NCI-H2196 (cell line): ENCODE measurements around the gene VWCE.

ENCODE experiments used
- DNase-seq: peaks from one replicate; lab custom pipeline; 2025; ENCODE audit not compliant: unreplicated experiment; lab: John Stamatoyannopoulos, UW

Gene VWCE

DNA sequence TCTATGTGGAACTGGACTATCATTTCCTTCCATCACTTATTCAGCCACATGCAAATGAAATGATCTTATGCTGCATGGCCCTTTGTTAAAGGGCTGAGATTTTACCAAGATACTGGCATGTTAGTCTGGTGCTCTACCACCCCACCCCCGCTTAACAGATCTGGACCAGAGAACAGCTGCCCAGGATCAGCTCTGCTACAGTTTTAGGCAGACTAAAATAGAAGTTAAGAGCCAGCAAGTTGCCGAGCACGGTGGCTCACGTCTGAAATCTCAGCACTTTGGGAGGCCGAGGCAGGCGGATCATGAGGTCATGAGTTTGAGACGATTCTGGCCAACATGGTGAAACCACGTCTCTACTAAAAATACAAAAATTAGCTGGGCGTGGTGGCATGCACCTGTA lies 33.2 kb upstream of the VWCE start:
- no peak for DNase-seq

DNA sequence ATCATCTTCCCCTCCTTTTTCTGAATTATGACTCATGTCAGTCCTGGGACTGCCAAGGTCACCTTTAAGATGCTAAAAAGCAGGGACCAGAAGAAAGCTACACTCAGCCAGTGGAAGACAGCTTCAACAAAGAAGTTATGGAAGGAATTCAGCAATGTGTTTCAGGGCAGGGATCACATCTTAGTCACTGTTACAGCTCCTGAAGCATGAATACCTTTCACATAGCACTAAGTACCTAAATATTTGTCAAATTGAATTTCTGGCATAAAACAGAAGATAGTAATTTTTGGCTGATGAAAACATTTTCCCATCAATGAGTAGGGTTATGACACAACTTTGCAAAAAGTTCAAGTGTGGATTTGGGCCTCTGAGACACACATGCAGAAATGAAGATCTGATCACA lies 32.6 kb upstream of the VWCE start:
- no peak for DNase-seq

DNA sequence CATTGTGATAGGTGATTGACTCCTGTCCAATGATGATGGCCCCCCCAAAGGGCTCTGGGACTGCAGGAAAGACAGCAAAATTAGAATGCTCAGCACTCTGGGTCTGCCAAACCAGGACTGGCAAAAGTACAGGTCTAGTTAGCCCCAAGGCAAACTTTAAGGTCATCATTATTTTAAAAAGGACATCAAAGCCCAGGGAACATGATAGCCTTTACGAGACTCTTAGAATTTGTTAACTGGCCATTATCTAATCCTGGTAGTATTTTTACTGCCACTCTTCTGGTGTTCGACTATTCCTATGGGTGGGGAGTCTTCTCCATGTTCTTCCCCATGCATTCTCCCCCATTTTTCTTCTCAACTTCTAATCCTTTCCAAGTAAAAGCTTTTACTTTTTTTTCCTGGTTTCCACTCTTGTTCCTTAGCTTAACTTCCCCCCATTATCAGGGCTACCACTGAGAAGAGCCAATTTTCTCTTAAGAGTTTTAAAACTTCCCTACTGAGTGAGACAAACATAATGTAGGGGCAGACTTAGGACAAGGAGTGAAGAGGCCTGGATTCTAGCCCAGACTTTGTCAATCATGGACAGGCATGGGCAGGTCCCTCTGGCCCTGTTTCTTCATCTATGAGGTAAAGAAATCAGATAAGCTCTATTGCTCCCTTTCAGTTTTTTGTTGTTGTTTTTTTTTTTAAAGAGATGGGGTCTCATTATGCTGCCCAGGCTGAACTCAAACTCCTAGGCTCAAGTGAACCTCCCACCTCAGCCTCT lies 30.7 kb upstream of the VWCE start:
- DNase-seq = peak; percentile 66

DNA sequence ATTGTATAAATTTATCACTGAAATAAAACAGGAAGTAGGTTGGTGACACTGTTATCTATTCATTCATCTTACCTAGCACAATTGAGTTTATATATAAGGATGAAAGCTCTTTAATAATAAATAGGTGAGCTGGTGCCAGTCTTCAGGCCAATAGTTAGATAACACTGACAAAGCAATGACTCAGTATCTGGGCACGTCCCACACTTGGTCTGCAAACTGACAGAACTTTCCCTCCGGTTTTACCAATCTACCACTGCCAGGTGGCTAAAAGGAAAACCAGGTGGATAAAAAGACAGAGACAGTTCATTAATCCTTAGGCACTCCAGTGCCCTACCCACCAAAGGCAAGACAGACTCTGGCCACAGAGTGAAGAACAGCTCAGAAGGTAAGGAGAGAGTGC lies 20.1 kb upstream of the VWCE start:
- no peak for DNase-seq

DNA sequence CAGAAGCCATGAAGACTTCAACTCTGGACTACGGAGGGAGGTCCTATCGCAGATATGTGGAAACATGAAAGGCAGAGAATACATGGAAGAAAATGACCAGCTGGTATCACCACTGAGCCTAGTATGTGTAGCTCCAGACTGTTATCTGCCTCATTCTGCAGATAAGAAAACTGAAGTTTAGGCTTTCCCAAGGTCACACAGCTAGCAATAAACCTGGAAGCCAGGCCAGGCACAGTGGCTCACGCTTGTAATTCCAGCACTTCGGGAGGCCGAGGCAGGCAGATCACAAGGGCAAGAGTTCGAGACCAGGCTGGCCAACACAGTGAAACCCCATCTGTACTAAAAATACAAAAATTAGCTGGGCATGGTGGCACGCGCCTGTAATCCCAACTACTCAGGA lies 15.6 kb upstream of the VWCE start:
- DNase-seq = no peak

DNA sequence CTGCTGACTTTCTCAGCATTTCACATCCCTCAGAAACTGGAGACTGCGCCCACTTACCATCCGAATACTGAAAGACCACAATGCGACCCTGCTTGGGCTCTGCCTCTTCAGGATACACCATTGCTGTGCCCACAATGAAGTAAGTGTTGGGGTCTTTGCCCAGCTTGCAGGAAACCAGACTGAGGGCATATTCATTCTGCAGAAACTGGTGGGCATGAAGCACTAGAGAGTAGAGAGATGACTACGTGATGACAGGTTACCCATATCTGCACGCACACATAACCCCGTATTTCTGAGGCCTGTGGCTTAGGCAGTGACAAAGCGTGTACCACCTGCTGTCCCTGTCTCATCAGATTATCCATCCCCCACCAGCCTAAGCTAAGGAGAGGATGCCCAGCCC lies 14.6 kb upstream of the VWCE start:
- DNase-seq = no peak

DNA sequence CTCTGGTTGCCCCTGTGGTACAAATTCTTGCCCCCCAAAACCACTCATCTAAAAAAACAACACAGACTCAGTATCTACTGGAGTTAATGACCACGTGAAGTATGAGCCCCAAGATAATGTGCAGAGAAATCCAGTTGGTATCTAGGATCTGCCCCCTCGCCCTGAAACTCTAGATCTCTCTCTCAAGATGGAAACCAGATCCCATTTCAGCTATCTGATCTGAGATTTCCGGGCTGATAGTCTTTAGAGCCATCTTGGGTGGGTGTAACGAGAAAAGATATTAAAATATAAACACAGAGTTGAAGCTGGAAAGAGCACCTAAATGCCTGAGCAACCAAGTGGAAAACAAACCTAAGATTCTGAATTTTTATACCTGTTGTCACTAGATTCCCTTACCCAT lies 14.0 kb upstream of the VWCE start:
- DNase-seq = no peak

DNA sequence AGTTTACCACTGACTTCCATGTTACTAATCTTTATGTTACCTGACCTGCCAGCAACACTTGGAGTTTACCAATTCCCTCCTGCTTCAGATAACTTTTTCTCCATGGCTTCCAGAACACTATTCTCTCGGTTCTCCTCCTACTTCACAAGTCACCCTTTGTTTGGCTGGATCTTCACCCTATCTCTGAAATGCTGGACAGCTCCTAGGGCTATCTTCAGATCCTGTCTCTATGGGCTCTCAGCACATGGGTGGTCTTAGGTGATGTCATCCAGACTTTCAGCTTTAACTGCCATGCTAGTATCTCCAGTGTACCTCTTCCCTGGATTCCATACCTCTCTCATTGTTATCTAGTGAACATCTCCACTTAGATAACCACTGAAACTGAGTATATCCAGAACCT lies 12.2 kb upstream of the VWCE start:
- no peak for DNase-seq

DNA sequence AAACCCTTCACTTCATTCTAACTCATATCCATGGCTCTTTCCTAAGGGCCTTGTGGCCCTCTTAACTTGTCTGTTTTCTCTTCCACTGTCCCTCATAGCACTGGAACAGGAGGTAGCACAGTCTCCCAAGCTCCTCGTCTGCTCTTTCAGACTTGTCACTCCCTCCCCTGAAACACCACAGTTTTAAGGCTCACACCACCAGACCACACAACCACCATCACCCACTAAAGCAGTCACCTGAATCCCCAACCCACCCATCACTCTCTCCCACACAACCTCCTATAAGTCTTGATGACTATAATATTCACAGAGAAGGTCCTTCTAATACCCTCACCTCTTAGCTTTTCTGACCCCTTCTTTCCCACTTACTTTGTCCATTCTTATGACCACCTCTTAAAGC lies 11.1 kb upstream of the VWCE start:
- no peak for DNase-seq

DNA sequence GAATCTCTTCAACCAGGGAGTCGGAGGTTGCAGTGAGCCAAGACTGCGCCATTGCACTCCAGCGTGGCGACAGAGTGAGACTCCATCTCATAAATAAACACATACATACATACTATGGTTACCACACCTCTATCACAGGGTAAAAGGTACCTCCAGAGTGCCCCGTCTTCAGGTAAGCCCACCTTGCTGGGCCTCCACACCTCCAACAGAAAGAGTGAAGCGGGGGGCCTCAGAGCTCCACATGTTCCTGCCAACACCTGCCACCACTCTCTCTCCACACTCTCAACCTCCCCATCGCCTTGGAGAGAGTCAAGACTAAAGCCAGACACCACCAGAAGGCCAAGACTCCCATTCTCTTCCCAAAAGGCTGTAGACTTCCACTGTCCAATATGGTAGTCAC lies 10.3 kb upstream of the VWCE start:
- DNase-seq = no peak

DNA sequence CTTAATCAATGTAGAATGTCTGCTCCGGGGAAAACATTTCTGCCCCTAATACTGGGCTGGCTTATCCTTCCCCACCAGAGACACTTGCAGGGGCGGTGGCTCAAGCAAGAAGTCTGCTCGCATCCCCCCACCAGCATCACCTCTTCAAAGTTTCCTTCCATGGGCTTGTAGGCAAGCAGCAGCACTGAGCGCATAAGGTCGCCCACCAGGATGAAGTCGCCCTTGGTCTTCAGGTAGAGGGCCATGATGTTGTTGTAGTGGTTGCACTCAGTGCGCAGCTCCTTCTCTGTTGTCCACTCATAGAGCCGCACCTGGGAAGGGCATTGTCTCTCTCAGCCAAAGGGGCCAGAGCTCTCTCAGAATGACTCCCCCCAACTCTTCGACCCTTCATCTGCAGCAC lies 8.6 kb upstream of the VWCE start:
- DNase-seq = no peak

DNA sequence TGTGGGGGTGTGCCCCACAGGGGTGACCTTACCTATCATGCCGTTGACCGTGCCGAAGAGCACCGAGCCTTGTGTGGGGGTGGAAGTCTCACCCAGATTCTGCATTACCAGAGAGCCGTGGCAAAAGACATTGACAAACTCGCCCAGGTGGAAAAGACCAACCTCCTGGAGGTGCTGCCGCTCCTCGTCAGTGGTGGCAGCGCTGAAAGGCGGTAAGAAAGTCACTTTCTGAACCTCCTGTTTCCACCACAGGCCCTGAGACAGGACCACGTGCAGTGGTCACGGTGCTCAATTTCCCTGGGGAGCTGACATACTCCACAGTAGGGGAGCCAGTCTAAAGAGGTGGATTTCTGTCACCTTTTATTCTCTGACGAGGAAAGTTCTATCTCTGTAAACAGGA lies 7.4 kb upstream of the VWCE start:
- DNase-seq = no peak

DNA sequence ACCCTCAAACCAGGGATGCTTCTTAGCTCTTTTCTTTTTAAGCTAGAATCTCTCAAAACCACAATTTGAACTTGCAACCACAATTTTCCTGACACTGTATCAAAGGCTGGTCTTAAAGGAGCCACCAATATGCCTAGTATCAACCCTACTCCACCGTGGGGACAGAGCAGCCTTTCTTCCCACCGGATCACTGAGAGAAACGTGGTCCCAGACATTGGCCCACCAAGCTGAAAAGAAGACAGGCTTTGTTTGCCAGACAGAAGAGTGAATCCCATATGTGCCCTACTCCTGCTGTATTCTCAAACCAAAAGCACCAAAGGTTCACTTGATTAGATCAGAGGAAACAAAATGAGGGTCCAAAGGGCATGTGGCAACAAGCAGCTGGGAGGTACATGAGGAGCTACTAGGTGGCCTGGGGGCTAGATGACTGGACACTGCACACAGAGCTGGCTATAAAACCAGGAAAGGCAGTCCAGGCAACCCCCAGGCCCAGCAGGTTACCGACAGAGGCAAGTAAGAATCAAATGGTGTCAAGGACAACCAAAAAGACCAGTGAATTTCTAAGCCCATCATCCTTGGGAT lies 3.6 kb upstream of the VWCE start:
- no peak for DNase-seq

DNA sequence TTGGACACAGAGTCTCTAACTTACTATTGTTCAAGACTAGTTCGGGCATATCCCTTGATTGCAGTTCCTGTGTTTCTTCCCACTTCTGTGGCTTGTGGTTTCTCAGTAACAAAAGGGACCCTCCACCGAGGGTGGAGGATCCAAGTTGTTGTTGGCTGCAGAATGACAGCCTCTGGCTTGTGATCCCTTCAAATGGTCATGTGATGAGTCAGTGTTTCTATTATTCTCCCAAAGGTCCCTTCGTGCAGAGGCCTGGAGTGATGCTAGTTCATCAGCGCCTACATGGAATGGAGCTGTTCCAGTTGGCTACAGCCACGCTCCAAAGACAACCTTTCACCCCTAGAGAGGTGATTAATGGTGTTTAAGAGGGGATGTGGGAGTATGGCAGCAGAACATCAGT lies 2.6 kb upstream of the VWCE start:
- peak; percentile 41 for DNase-seq

DNA sequence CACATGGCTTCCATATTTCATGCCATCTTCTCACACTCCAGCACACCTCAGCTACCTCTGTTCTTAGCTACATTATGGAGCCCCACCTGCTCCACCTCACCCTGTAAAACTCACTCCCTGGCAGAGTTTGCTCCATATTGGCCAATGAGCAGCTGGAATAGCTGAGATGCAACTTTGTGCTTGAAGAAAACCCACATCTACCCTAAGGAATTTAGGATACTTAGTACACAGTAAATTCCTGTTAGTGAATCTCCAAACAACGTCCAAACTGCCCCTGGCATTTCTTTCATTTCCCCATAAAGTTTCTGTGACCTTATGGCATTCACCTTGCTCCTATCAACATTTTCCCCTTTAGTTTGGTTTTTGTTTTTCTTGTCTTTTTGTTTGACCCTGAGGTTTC lies 2.2 kb upstream of the VWCE start:
- DNase-seq = no peak

DNA sequence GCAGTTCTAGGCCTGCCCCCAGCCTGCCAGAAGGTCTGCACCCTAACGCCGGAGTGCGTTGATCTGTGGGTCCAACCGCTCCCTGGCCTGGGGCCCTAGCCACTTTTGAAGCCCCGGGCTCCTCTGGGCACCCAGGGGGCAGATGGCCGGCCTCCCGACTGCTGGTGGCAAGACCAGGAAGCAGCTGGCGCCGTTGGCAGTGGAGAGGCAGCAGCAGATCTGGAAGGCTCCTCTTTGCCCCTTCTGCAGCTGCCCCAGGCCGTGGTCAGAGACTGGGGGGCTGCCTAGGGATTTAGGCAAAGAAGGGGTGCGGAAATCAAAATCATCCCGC lies 445 bp upstream of the VWCE start:
- DNase-seq = no peak

DNA sequence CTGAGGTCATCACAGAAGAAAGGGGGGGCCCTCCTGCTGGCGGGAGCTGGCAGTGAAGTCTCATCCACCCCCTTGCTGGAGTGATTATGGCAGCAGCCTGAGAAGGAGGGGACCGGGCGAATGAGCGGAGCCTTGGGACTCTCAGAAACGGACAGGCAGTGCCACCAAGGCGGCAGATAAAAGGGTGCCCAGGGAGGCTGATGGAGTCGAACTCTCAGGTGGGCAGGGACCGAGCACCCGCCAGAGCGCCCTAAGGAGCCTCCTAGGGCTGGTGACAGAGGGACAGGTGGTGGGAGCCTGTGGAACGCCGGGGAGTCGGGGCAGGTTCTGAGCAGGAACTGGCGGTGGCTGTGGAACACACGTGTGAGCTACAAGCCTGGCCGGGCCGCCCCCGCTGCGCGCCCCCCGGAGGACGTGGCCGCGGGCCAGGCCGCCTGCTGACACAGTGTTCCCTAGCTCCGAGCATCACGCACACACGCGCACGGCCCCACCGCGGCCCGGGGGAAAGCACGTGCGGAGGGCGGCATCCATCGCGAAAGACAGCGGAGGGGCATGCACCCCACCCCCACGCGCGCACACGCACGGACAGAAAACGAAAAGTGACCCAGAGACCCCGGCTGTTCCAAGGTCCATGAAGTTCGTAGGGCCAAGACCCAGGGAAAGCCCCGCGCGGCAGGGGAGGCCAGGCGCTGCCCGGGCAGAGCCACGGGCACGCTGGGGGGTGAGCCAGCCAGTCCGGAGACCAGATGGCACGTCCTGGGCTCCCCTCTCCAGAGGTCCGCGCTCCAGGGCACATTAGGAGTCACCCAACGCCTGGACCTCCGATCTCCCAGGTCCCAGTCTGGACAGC lies 1.0 kb downstream of the VWCE start:
- no peak for DNase-seq

DNA sequence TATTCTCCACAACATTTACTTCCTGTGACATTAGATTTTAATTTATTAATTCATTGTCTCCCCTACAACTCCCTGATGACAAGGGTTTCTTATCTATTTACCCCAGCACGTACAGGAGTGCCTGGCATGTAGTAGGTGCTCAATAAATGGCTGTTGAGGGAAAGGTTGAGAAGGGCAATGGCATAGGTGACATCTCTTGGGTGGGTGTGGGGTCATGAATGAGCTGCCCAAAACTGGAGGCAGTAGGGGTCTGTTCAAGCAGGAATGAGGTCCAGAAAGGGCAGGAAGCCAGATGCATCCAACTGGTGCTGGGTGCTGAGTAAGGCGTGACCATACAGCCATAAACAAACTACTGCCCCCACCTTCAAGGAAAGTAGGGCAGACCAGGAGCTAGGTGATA lies 2.8 kb downstream of the VWCE start:
- no peak for DNase-seq

DNA sequence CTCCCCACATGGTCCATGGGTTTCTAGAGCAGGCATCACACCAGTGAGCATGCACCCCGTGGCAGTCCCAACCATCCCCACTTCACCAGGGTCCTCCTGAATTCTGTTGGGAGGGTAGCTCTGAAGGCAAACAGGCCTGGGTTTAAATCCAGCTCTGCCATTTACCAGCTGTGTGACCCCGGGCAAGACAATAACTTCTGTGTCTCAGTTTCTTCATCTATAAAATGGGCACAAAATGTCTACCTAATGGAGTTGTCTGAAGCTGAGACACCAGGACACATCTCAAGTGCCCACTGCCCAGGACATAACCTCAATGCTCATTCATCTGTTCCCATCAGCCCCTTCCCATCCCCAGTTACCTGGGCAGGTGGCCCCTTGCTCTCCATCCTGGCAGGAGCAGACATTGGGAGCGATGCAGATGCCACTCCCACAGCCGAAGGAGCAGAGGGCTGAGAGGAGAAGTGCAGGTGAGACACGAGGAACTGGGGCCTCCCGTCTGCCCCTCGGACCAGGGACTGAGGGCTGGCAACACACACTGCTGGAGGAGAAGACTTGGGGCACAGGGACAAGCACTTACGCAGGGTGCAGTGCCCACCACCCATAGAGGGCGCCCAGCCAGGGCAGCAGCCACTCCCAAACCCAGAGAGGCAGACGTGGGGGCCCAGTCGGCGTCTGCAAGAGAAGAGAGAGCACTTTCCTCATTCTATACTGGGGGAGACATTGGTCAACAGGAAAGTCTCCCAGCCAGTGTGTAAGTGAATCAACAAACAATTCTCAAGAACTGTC lies 4.0 kb downstream of the VWCE start:
- no peak for DNase-seq

DNA sequence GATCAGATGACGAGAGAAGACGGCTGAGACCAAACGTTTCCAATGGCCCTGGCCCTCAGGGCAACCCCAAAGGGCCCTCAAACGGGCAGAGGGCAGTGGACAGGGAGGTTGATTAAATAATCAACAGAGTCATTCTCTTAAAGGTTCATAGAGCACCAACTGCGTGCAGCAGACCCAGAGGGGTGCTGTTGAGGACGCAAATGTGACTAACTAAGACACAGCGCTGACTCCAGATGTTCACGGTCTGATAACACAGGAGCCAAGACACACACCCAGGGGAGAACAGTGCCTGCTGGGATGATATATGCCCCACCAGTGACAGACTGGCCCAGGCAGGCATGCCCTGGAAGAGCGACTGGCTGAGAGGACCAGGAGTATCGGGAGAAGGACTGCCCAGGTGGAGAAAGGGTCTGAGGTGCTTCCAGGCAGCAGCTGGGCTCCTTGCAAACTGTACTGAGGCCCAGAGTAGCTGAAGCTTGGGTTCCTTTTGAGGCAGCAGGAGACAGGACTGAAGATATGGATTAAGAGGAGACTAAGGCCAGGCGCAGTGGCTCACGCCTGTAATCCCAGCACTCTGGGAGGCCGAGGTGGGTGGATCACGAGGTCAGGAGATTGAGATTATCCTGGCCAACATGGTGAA lies 7.7 kb downstream of the VWCE start:
- no peak for DNase-seq

DNA sequence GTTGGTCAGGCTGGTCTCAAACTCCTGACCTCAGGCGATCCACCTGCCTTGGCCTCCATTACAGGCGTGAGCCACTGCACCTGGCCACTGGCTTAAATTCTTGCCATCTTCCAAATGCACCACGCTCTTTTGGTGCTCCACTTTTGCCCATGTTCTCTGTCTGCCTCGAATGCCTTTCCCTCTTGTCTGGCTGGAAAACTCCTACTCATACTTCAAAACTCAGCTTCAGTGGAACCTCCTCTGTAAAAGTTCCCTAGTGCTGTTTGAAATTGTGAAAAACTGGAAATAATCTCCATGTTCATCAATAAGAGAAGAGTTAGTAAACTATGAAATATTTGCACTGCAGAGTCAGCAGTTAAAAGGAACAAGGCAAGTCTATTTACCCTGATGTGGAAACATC lies 11.5 kb downstream of the VWCE start:
- DNase-seq = no peak
